GM12801 (cell line): ENCODE results near the gene SEPTIN10.

Source experiments
- TF ChIP-seq, protein P1 (sequence below): IDR thresholded peaks from one replicate; pipeline ENCODE4 v1.5.1; 2011; ENCODE audit warnings: control low read depth; ENCODE audit not compliant: insufficient read length; ENCODE audit errors: extremely low read depth

The SEPTIN10 gene

DNA sequence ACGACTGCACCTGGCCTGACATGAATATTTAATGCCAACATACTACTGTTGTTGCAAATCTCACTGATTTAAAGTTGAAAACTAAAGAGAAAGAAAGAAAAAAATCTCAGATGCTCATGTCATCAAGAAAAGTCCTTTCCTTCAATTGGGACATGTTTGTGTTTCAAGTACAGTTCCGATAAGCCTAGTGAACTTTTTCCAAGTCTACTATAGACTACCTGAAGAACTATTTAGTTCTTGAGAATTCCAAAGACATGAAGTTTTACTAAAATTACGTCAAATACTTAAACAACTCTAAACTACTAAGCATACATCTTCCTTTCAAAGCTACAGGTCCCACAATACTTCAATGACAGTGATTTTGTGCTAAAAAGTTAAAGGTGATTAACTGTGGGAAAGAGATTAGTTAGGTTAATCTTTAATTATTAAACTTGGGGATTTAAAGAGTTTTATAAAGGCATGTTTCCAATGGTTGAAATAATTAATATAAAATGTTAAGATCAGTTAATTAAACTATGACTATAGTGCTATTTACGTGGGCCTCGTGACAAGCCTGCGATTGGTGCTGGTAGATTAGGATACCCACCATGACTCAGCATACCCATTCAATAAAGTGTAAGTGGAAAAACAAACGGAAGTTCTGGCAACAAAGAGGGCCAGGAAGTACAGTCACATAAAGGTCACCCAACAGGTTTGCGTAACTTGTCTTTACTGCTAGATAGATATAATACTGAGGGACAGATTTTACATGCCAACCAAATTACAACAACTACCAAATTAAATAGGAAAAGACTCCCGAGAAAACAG lies 55.5 kb downstream of the SEPTIN10 start:
- TF ChIP-seq, protein P1, sequence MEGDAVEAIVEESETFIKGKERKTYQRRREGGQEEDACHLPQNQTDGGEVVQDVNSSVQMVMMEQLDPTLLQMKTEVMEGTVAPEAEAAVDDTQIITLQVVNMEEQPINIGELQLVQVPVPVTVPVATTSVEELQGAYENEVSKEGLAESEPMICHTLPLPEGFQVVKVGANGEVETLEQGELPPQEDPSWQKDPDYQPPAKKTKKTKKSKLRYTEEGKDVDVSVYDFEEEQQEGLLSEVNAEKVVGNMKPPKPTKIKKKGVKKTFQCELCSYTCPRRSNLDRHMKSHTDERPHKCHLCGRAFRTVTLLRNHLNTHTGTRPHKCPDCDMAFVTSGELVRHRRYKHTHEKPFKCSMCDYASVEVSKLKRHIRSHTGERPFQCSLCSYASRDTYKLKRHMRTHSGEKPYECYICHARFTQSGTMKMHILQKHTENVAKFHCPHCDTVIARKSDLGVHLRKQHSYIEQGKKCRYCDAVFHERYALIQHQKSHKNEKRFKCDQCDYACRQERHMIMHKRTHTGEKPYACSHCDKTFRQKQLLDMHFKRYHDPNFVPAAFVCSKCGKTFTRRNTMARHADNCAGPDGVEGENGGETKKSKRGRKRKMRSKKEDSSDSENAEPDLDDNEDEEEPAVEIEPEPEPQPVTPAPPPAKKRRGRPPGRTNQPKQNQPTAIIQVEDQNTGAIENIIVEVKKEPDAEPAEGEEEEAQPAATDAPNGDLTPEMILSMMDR: no peak

DNA sequence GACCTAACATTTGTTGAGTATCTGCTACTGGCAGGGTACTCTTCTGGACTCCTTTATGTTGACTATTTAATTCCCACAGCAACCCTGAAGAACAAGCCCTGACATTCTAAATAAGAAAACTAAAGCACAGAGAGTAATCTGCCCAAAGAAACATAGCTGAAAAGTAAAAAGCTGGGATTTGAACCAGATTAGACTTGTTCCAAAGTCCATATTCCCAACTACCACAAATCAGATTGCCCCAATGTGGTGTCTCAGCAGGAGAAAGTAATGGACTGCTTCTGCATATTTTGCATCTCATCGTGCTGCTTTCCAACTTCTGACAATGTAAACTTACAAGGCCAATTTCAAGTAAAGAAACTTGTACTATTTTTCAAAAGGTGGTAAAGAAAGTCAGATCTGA lies 56.5 kb downstream of the SEPTIN10 start:
- TF ChIP-seq, protein P1: no peak

DNA sequence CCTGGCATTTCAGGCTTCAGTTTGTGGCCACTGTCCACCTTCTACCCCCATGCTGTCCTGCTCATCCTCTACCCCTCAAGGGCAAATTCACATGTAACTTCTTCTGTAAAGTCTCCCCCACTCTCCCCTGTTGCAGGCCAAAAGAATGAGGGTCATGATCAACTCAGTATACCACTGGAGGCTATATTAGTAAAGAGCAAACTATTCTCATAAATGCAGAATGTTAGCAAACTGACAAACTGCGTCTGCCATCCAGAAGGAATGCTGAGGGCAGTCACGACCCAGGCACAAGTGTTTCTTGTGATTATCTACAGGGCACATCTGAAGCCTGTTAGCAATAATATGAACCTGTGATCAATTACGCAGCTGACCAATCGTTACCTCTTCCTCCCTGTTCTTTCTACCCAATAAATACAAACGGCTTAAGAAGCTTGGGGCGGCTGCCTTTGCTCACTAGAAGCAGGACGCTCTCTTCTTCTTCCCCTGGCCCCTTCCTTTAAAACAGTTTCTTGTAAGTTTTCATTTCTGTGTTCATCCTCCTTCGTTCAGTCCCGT lies 58.3 kb downstream of the SEPTIN10 start:
- TF ChIP-seq, protein P1: no peak

DNA sequence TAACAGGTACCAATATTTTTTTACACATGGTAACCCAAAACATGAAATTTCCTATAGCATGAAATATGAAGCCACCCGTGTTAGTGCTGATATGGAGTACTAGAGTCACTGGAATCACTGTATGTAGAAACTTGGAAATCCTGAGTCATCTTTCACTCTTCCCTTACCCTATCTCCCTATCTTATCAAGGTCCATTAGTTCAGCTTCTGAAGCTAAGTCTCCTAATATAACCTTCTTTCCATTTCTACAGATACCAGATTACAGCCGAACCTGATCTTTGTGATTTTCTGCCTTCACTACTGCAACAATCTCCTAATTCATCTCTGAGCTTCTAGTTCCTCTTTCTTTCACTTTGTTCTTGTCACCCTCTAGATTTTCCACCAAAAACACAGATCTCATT lies 59.0 kb downstream of the SEPTIN10 start:
- TF ChIP-seq, protein P1: no peak

DNA sequence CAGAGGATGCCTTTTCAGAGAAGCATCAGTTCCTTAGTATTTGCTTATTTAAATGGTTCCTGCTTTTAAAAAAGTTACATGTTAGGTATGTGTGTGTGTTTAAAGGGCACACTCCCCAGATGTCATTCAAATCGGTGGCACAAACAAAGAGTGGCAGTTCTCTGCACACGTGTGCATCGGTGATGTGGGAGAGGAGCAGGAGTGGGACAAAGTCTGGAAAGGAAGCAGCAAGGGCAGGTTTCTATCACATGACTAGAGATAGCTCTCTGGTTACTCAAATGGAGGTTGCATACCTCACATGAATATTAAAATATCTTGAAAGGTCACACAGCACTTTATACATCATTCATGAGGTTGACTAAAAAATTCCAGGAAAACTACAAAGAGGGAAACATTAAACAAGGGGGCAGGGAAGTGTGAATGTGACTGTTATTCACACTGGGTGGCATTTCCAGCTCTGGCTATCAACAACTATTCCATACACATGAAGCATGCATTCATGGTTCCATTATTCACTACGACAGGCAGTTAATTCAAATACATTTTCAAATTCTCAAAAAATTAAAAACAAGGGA lies 64.7 kb downstream of the SEPTIN10 start:
- TF ChIP-seq, protein P1: no peak

DNA sequence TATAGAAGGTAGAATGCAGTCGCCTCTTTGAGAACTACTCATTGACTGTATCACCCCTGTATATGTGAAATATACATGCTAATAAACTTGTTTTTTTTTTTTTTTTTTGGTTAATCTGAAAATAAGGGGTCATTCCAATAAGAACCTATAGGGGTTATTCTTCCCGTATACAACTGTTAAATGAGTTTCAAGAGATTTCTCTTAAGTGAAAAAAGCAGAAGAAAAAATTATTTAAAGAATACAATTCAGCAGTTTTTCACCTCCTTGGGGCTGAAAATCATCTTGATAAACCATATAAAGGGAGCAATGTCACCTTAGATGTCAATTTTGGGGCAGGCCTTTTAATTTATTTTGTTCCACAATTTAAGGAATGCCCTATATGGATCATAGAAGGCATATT lies 66.5 kb downstream of the SEPTIN10 start:
- TF ChIP-seq, protein P1: no peak

DNA sequence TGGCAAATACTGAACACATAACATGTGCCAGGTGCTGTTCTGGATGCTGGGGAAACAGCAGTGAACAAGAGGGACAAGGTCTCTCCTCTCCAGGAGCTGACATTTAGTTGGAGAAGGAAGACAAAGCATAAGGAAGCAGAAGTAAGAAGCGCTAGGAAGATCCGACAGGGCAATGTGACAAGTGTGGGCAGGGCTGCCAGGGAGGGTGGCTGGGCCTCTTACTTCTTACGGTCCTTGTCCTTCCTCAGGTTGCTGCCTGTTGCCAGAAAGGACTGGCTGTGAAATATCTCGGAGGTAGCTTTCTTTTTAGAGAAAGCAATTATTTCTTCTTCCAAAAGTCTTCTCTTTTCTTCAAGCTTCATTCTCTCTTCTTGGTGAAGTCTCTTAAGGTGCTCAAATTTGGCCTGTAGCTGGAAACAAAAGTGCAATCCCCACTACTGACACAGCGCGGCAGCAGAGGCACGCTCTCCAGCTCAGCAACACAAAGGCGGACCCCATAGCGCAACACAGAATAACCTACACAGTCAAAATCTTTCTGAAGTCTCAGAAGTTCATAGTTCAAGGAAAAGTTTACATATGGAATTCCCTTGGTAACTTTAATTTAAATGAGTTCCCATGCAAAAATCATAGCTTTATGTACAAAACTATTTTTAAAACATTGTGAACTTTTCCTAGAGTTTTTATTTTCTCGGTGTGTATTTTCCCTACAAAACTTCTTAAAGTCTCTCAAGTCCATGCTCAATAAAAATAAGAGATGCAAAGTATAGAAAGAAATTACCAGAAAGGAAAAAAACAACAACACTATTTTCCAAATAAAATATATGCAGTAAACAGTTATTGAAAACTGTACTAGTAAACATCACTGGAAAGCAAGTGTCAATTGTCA lies 67.7 kb downstream of the SEPTIN10 start:
- TF ChIP-seq, protein P1: peak; percentile 33
